B cell (primary cell): ENCODE results near the gene GPT2. TPM values are rescaled to one million over a fixed set of nuclear protein-coding genes. Genes with fewer than 3 reads are reported as not detected.

Experiments
- ATAC-seq: fragments of 200-7000 bp; cut with Tn5 transposase; one replicate; pipeline ENCODE4 v1.10.0; 2021; ENCODE audit warnings: low read depth, mild to moderate bottlenecking, moderate number of reproducible peaks, moderate library complexity
- CTCF ChIA-PET: fragments of 350-600 bp; sonication (Branson Sonifier 250); formaldehyde crosslinking; loops from one replicate; lab custom pipeline; 2021; ENCODE audit warnings: antibody characterized with exemption, inconsistent platforms; lab: Charles Lee
- POLR2A ChIA-PET: fragments of 350-600 bp; sonication (Branson Sonifier 250); formaldehyde crosslinking; loops from one replicate; lab custom pipeline; 2021; ENCODE audit warnings: antibody characterized with exemption; lab: Charles Lee
- DNase-seq: peaks from one replicate; pipeline ENCODE4 v3.0.0; 2013
- H2AFZ ChIP-seq: 2 replicates; pipeline ENCODE4 v1.6.1; 2012; ENCODE audit warnings: mild to moderate bottlenecking, low read depth, low read length; ENCODE audit not compliant: insufficient read depth, poor library complexity, severe bottlenecking
- H3K27ac ChIP-seq, 2 donors: 1 replicate in 1 of 2; 2 replicates in 1 of 2; pipeline ENCODE4 v1.5.1; 2012 to 2013; ENCODE audit warnings: low read length in 2 of 2, mild to moderate bottlenecking in 2 of 2, moderate library complexity in 1 of 2
- H3K27me3 ChIP-seq, 4 experiments: fragments of 200-600 bp in 1 of 4; sonication (generic) in 1 of 4; replicated peaks in 1 of 4; 1 replicate in 2 of 4; 2 replicates in 2 of 4; pipeline versions ENCODE4 v1.6.1 to v1.7.0; 2013 to 2016; ENCODE audit warnings: low read length in 3 of 4, mild to moderate bottlenecking in 2 of 4, mixed read lengths in 1 of 4, moderate library complexity in 1 of 4; ENCODE audit not compliant: insufficient read depth in 4 of 4, control insufficient read depth in 3 of 4; ENCODE audit errors: control extremely low read depth in 1 of 4
- H3K36me3 ChIP-seq, 2 experiments: replicated peaks in 1 of 2; 1 replicate in 1 of 2; 2 replicates in 1 of 2; pipeline versions ENCODE4 v1.6.1 to v1.7.1; 2013; ENCODE audit warnings: low read length in 1 of 2; ENCODE audit not compliant: insufficient read depth in 2 of 2, control insufficient read depth in 1 of 2; ENCODE audit errors: control extremely low read depth in 1 of 2, extremely low read depth in 1 of 2
- H3K4me1 ChIP-seq, 2 donors: fragments of 200-600 bp in 1 of 2; sonication (generic) in 1 of 2; 1 replicate in 1 of 2; 2 replicates in 1 of 2; pipeline versions ENCODE4 v1.5.1 to v1.6.1; 2013 to 2017; ENCODE audit warnings: low read length in 2 of 2; ENCODE audit not compliant: control insufficient read depth in 2 of 2, insufficient read depth in 2 of 2
- H3K4me2 ChIP-seq: replicated peaks from 2 replicates; pipeline ENCODE3; 2012; ENCODE audit warnings: mild to moderate bottlenecking, low read depth, low read length; ENCODE audit not compliant: poor library complexity, severe bottlenecking
- H3K4me3 ChIP-seq, 5 experiments: fragments of 200-600 bp in 1 of 5; sonication (generic) in 1 of 5; 1 replicate in 3 of 5; 2 replicates in 2 of 5; pipeline versions ENCODE4 v1.5.1 to v1.7.0; 2011 to 2016; ENCODE audit warnings: low read length in 4 of 5, mild to moderate bottlenecking in 4 of 5, low read depth in 2 of 5, control low read depth in 1 of 5, moderate library complexity in 1 of 5; ENCODE audit not compliant: insufficient read depth in 1 of 5; ENCODE audit errors: control extremely low read depth in 1 of 5, extremely low read depth in 1 of 5
- H3K79me2 ChIP-seq: fragments of 200-600 bp; sonication (generic); one replicate; pipeline ENCODE4 v1.6.0; 2016; ENCODE audit warnings: low read length; ENCODE audit not compliant: control insufficient read depth, insufficient read depth
- H3K9ac ChIP-seq: fragments of 200-600 bp; sonication (generic); 2 replicates; pipeline ENCODE4 v1.6.1; 2017; ENCODE audit warnings: mild to moderate bottlenecking, low read length, moderate library complexity
- H3K9me3 ChIP-seq, 3 donors: one replicate each; pipeline versions ENCODE4 v1.6.1 to v1.7.1; 2013; ENCODE audit warnings: low read length in 2 of 3; ENCODE audit not compliant: control insufficient read depth in 2 of 3, insufficient read depth in 1 of 3; ENCODE audit errors: control extremely low read depth in 1 of 3
- H4K20me1 ChIP-seq: 2 replicates; pipeline ENCODE4 v1.6.0; 2012; ENCODE audit warnings: mild to moderate bottlenecking, low read length; ENCODE audit not compliant: insufficient read depth, control insufficient read depth, poor library complexity, severe bottlenecking
- H3K27ac Mint-ChIP-seq: one replicate; pipeline ENCODE4 v1.8.0; 2021; ENCODE audit warnings: mixed read lengths
- H3K27me3 Mint-ChIP-seq: one replicate; pipeline ENCODE4 v1.8.0; 2021; ENCODE audit warnings: mixed read lengths
- H3K4me1 Mint-ChIP-seq: one replicate; pipeline ENCODE4 v1.8.0; 2021; ENCODE audit warnings: mixed read lengths
- H3K4me3 Mint-ChIP-seq: one replicate; pipeline ENCODE4 v1.8.0; 2021; ENCODE audit warnings: mixed read lengths
- H3K9me3 Mint-ChIP-seq: one replicate; pipeline ENCODE4 v1.8.0; 2022; ENCODE audit warnings: mixed read lengths; ENCODE audit not compliant: insufficient read depth
- CTCF ChIP-seq: fragments of 200-600 bp; IDR thresholded peaks from one replicate; pipeline ENCODE4 v1.8.0; 2022; ENCODE audit warnings: antibody characterized with exemption, mild to moderate bottlenecking
- EZH2 ChIP-seq: IDR thresholded peaks from 2 replicates; pipeline ENCODE4 v1.6.1; 2012; ENCODE audit warnings: borderline replicate concordance, low read depth, mild to moderate bottlenecking, moderate library complexity, low read length; ENCODE audit not compliant: insufficient read depth, poor library complexity, severe bottlenecking
- WGBS: methylation state at CpG from one replicate; pipeline ENCODE4 v1.1.5; 2013; ENCODE audit warnings: missing lambda C conversion rate; ENCODE audit not compliant: insufficient coverage; 5-methylcytosine and 5-hydroxymethylcytosine counted together
- intact Hi-C: fragments of 100-400 bp; cut with micrococcal nuclease; formaldehyde crosslinking; loops from one replicate; pipeline ENCODE4 v1.10.0; 2022
- polyA plus RNA-seq: library from polyadenylated mRNA; depleted of rRNA; stranded (reverse); fragments of >200 nt; gene quantifications from 2 replicates; pipeline ENCODE4 v1.2.3, GENCODE V29; 2012
- total RNA-seq, 2 donors: library from RNA; stranded (reverse); fragments of 120-200 nt in 1 of 2; gene quantifications; 1 replicate in 1 of 2; 2 replicates in 1 of 2; pipeline versions ENCODE4 v1.2.3 to v1.2.4, GENCODE V29; 2013 to 2022

The GPT2 gene
- total and polyA plus RNA-seq, 2 donors (not counting 1 experiment from before 2014, with no cell fraction given): 6.8 to 9.9 TPM

- no peaks in the 10 kb centered on the region for H3K79me2 ChIP-seq
- Mint-ChIP-seq H3K4me3 (no peak overlapping the region), H3K4me1 (no peaks in the 10 kb centered on the region), H3K9me3 (no peaks in the 10 kb centered on the region), H3K27ac (no peak overlapping the region), H3K27me3 (no peaks in the 10 kb centered on the region)
- peaks cover 0 to 3% (median 0%) of the 10 kb centered on the region in 4 experiments for H3K27me3 ChIP-seq
- 96% methylated on average over 7 of the region's 9 CpGs for WGBS
- no peak overlapping the region for H3K27ac ChIP-seq
- DNase-seq: no peak
- H3K9ac ChIP-seq: no peak overlapping the region
- H3K4me2 ChIP-seq: no peak overlapping the region
- ChIA-PET CTCF (interaction anchor here (0.6 to 3.5 kb wide), 9 partner anchors 9 to 226 kb away, joined by 3 to 9 read pairs (median 5); no protein-coding TSS in a partner anchor), POLR2A (interaction anchor here (0.5 kb wide), 1 partner anchor 49 kb away, joined by 3 read pairs; no protein-coding TSS in a partner anchor)
- no peaks in the 10 kb centered on the region for H3K9me3 ChIP-seq
- ATAC-seq: no peak
- no peaks in the 10 kb centered on the region for H3K36me3 ChIP-seq
- no peak overlapping the region for H3K4me3 ChIP-seq
- H2AFZ ChIP-seq: no peak overlapping the region
- intact Hi-C loops: loop anchor here (1.0 kb wide), 1 partner anchor 20 kb away; no protein-coding TSS in a partner anchor
- TF ChIP-seq EZH2: no peak
- TF ChIP-seq CTCF: no peak
- no peaks in the 10 kb centered on the region for H3K4me1 ChIP-seq
- no peaks in the 10 kb centered on the region for H4K20me1 ChIP-seq
These were observed 15.4 kb downstream of the GPT2 start for GRCh38 chr16:46899443-46900143.
